OCI-LY1 (cell line): ENCODE measurements around the gene KCNH2.
A peak's percentile ranks its signal among the peaks of the same experiment; 100 is the strongest.

Experiments
- H2AFZ ChIP-seq: fragments of 200-600 bp; sonication (generic), shearing (Covaris generic); 2 replicates; pipeline ENCODE4 v1.6.0; 2014; ENCODE audit warnings: antibody characterized with exemption, mild to moderate bottlenecking, low read length
- H3F3A ChIP-seq: fragments of 200-600 bp; sonication (generic), shearing (Covaris generic); 2 replicates; pipeline ENCODE4 v1.6.0; 2014; ENCODE audit warnings: mild to moderate bottlenecking, antibody characterized with exemption, low read length, moderate library complexity; ENCODE audit not compliant: insufficient read depth
- H3K27ac ChIP-seq: fragments of 200-600 bp; sonication (generic); 2 replicates; pipeline ENCODE4 v1.5.1; 2014; ENCODE audit warnings: low read length, mixed run types, mild to moderate bottlenecking, low read depth; ENCODE audit not compliant: poor library complexity, severe bottlenecking
- H3K27me3 ChIP-seq: fragments of 200-600 bp; sonication (generic); 2 replicates; pipeline ENCODE4 v1.6.0; 2014; ENCODE audit warnings: antibody characterized with exemption, mild to moderate bottlenecking, low read length, moderate library complexity; ENCODE audit not compliant: insufficient read depth
- H3K36me3 ChIP-seq: fragments of 200-600 bp; sonication (generic); 2 replicates; pipeline ENCODE4 v1.6.1; 2014; ENCODE audit warnings: mild to moderate bottlenecking, antibody characterized with exemption, low read length, moderate library complexity, mixed read lengths; ENCODE audit not compliant: insufficient read depth
- H3K4me1 ChIP-seq: fragments of 200-600 bp; sonication (generic); 2 replicates; pipeline ENCODE4 v1.5.1; 2014; ENCODE audit warnings: mild to moderate bottlenecking, low read length, moderate library complexity; ENCODE audit not compliant: insufficient read depth, severe bottlenecking
- H3K4me2 ChIP-seq: fragments of 200-600 bp; sonication (generic), shearing (Covaris generic); 2 replicates; pipeline ENCODE4 v1.6.1; 2014; ENCODE audit warnings: low read length
- H3K4me3 ChIP-seq: fragments of 200-600 bp; sonication (generic); 2 replicates; pipeline ENCODE4 v1.5.1; 2014; ENCODE audit warnings: low read length, low read depth, mild to moderate bottlenecking, mixed read lengths; ENCODE audit not compliant: poor library complexity, severe bottlenecking
- H3K79me2 ChIP-seq: fragments of 200-600 bp; shearing (Covaris generic); 2 replicates; pipeline ENCODE4 v1.6.1; 2016; ENCODE audit warnings: mixed run types, low read length, mixed read lengths; ENCODE audit not compliant: insufficient read depth
- H3K9ac ChIP-seq: fragments of 200-600 bp; sonication (generic), shearing (Covaris generic); 2 replicates; pipeline ENCODE4 v1.6.1; 2014; ENCODE audit warnings: mild to moderate bottlenecking, low read length, mixed read lengths
- H3K9me2 ChIP-seq: fragments of 200-600 bp; sonication (generic), shearing (Covaris generic); 2 replicates; pipeline ENCODE4 v1.6.1; 2014; ENCODE audit warnings: low read depth, mild to moderate bottlenecking, low read length, mixed read lengths
- H3K9me3 ChIP-seq: fragments of 200-600 bp; shearing (Covaris generic); 2 replicates; pipeline ENCODE4 v1.6.1; 2014; ENCODE audit warnings: low read length, mixed read lengths
- H4K20me1 ChIP-seq: fragments of 200-600 bp; sonication (generic), shearing (Covaris generic); 2 replicates; pipeline ENCODE4 v1.6.0; 2016; ENCODE audit warnings: mild to moderate bottlenecking, low read length; ENCODE audit not compliant: insufficient read depth
- EZH2 ChIP-seq: fragments of 200-600 bp; sonication (generic), shearing (Covaris generic); IDR thresholded peaks from 2 replicates; pipeline ENCODE4 v1.8.0; 2017; ENCODE audit warnings: borderline replicate concordance, mixed run types, mild to moderate bottlenecking, antibody characterized with exemption, low read length, moderate library complexity, mixed read lengths
- TF ChIP-seq, protein P1 (sequence below): fragments of 200-600 bp; sonication (generic), shearing (Covaris generic); IDR thresholded peaks from 2 replicates; pipeline ENCODE4 v1.5.1; 2017; ENCODE audit warnings: mild to moderate bottlenecking, antibody characterized with exemption, low read length, moderate library complexity, mixed read lengths

Gene KCNH2

DNA sequence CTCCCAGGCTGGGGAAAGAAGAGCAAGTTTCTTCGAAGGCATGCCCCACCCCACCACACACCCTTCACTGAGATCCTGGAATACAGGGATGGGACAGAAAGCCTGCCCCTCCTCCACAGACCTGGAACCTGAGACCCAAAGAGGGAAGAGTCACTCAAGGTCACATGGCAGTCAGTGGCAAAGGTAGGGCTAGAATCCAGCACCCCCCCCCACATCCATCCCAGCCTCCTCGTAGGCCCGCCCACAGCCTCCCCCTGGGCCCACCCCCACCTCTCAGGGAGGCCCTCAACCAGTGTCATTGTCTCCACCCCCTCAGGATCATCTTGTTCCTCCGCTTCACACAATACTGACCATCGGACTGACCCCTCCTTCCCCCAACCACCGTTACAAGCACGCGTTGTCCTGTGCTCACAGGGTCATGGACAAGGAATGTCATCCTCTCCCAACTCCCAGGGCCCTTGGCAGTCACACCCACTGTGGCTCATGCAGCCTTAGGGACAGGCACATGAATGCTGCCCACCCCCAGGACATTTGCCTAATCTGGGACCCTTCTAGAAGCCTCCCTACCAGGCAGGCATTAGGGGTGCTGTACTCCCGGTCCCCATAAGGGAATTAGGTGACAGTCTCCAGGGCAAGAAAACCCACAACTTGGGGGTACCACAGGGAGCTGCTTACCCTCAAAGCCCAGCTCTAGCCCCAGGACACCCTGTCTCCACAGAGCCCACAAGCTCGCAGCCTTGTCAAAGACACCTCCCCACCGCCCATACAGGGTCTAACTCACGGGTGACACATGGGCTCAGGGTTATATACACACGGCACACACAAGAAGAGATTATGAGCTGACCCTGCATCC, 1.4 kb downstream of the KCNH2 start:
- Histone ChIP-seq H3K9me2 (no peaks in the 10 kb centered on the region), H3K4me2 (peak overlapping the region; percentile 86), H3K79me2 (no peaks in the 10 kb centered on the region), H3K27ac (no peak overlapping the region), H3K4me1 (peaks cover 51% of the 10 kb centered on the region), H3K27me3 (0 out of 2 replicates have a peak, but pooled peaks cover 7% of the 10 kb centered on the region), H2AFZ (no peak overlapping the region), H3K4me3 (peak overlapping the region; percentile 57), H3K9me3 (no peaks in the 10 kb centered on the region), H3K9ac (peak overlapping the region; percentile 42; the same call in 1 of the 2 replicates), H3F3A (no peaks in the 10 kb centered on the region), H4K20me1 (no peaks in the 10 kb centered on the region), H3K36me3 (no peaks in the 10 kb centered on the region)
- no peak for TF ChIP-seq EZH2
- TF ChIP-seq, protein P1, sequence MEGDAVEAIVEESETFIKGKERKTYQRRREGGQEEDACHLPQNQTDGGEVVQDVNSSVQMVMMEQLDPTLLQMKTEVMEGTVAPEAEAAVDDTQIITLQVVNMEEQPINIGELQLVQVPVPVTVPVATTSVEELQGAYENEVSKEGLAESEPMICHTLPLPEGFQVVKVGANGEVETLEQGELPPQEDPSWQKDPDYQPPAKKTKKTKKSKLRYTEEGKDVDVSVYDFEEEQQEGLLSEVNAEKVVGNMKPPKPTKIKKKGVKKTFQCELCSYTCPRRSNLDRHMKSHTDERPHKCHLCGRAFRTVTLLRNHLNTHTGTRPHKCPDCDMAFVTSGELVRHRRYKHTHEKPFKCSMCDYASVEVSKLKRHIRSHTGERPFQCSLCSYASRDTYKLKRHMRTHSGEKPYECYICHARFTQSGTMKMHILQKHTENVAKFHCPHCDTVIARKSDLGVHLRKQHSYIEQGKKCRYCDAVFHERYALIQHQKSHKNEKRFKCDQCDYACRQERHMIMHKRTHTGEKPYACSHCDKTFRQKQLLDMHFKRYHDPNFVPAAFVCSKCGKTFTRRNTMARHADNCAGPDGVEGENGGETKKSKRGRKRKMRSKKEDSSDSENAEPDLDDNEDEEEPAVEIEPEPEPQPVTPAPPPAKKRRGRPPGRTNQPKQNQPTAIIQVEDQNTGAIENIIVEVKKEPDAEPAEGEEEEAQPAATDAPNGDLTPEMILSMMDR, result no peak

DNA sequence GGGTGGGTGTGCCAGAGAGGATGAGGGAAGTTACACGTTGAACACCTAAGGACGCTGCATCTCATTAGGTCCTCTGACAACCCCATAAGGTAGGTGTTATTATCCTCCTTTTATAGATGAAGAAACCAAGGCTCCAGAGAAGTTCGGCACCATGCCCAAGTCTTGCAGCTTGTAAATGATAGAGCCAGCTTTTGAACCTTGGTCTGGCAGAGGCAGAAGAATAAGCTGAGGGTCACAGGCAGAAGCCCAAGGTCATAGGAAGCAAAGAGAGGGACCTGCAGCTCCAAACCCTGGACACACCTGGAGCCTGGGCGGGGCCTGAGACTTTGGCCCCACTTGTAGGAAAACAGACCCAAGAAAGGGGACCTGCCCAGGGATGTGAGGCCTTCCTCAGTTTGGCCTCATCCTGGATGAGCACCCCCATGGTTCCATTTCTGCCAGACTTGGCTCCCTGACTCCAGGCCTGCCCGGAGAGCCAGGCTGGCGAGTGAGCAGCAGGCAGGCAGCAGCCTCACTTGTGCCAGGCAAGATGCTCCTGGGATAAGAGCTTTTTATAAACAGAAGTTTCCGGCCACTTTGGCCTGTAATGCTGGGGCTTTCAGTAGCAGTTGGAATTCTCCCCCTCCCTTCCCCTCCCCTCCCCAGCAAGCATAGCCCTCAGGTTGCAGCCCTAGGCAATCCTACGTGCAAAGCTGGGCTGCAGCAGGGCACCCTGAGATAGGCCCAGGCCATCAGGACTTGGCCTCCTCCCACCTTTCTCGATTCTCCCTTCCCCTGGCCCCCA, 2.4 kb downstream of the KCNH2 start:
- H3K4me1 ChIP-seq, result peaks cover 54% of the 10 kb centered on the region
- H3K27me3 ChIP-seq, result 0 out of 2 replicates have a peak, but pooled peaks cover 4% of the 10 kb centered on the region
- no peaks in the 10 kb centered on the region for H3K36me3 ChIP-seq
- no peak for TF ChIP-seq EZH2
- TF ChIP-seq, protein P1, result no peak
- no peaks in the 10 kb centered on the region for H4K20me1 ChIP-seq
- peak overlapping the region; percentile 61 for H3K4me3 ChIP-seq
- peak overlapping the region; percentile 79 for H3K9ac ChIP-seq
- no peaks in the 10 kb centered on the region for H3K79me2 ChIP-seq
- no peaks in the 10 kb centered on the region for H3K9me3 ChIP-seq
- H2AFZ ChIP-seq, result no peak overlapping the region
- H3F3A ChIP-seq, result no peaks in the 10 kb centered on the region
- H3K4me2 ChIP-seq, result peak overlapping the region; percentile 86
- H3K27ac ChIP-seq, result peak overlapping the region; percentile 77
- no peaks in the 10 kb centered on the region for H3K9me2 ChIP-seq

DNA sequence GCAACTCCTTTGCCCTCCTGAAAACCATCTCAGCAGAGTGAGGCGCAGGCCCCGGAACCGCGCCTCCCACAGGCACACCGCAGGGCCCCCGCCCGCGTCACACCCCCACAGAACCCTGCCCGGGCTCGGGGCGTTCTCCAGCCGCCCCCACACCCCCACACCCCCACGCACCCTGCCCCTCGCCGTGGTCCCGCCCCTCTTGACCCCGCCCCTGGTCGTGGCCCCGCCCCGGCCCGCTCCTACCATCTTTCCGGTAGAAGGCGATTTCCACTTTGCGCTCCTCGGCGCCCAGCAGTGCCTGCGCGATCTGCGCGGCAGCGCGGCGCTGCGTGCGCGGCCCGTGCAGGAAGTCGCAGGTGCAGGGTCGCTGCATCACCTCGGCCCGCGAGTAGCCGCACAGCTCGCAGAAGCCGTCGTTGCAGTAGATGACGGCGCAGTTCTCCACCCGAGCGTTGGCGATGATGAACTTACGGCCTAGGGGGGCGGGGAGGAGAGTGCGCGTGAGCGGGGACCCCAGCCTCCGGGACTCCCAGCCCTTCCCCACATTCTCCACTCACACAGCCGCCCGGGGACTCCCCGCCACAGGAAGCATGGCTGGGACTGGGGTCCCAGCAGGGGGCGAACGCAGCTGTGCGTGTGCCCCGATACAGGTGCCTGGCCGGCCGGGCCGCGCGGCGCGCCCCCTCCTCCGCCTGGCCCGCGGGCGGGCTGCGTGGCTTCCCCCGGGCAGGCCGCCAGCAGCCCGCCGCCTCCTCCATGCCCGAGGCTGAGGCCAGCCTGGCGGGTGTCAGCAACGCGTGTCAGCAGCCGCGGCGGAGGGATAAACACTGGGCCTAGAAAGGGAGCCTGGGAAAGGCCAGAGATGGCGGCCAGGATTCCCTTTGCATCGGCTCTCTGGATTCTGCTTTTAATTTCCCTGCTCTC, 3.4 kb downstream of the KCNH2 start:
- TF ChIP-seq, protein P1, result peak; percentile 51
- TF ChIP-seq EZH2, result no peak
- H3K4me3 ChIP-seq, result peak overlapping the region; percentile 61
- peaks cover 54% of the 10 kb centered on the region for H3K4me1 ChIP-seq
- H3K79me2 ChIP-seq, result no peaks in the 10 kb centered on the region
- no peaks in the 10 kb centered on the region for H3F3A ChIP-seq
- peak overlapping the region; percentile 79 for H3K9ac ChIP-seq
- no peaks in the 10 kb centered on the region for H3K36me3 ChIP-seq
- H3K9me3 ChIP-seq, result no peaks in the 10 kb centered on the region
- H3K27me3 ChIP-seq, result no peaks in the 10 kb centered on the region
- H3K4me2 ChIP-seq, result peak overlapping the region; percentile 86
- no peaks in the 10 kb centered on the region for H3K9me2 ChIP-seq
- no peaks in the 10 kb centered on the region for H4K20me1 ChIP-seq
- no peak overlapping the region for H2AFZ ChIP-seq
- H3K27ac ChIP-seq, result peak overlapping the region; percentile 77
